Measurements from ENCODE around the gene PKP3.
A peak's percentile ranks its signal among the peaks of the same experiment; 100 is the strongest.
"Not testable (repeated sequence)": the region's sequence is repeated elsewhere in the genome, so short reads cannot be mapped to it uniquely, and the experiment has no call there.

PKP3 gene

DNA sequence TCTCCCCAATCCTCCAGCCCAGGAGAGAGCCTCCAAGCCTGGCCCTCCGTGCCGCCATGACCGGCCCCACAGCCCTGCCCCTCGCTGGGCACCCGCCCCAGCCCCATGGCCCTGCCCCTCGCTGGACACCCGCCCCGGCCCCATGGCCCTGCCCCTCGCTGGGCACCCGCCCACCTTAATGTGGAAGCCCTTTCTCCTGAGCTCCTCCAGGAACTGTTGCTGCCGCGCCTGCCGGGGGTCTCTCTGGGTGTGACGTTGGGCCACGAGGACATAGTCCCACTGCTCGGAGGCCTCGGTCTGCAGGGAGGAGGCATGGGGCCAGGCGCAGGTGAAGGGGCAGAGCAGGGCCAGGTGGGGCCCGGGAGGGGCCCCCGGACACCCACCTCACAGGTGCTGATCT lies 39.6 kb downstream of the PKP3 start:
- H3K36me3 ChIP-seq (ENCODE audit: low read depth): no peaks in the 10 kb centered on the region
- peak; percentile 56 for DNase-seq (ENCODE audit: low spot score)
- no peaks in the 10 kb centered on the region for H3K27me3 ChIP-seq (ENCODE audit: insufficient read depth, poor library complexity, severe bottlenecking)
- no peak for TF ChIP-seq CTCF (IDR thresholded peaks at IDR 0.05; ENCODE audit: poor library complexity, severe bottlenecking)
- no peaks in the 10 kb centered on the region for H3K4me1 ChIP-seq (ENCODE audit: insufficient read depth, poor library complexity, severe bottlenecking)
- H3K4me3 ChIP-seq (ENCODE audit: severe bottlenecking): no peak overlapping the region
- H3K27ac ChIP-seq (ENCODE audit: poor library complexity, severe bottlenecking): no peak overlapping the region
- no peak for ATAC-seq (ENCODE audit: low read depth)
- no peaks in the 10 kb centered on the region for H3K9me3 ChIP-seq (ENCODE audit: severe bottlenecking)

DNA sequence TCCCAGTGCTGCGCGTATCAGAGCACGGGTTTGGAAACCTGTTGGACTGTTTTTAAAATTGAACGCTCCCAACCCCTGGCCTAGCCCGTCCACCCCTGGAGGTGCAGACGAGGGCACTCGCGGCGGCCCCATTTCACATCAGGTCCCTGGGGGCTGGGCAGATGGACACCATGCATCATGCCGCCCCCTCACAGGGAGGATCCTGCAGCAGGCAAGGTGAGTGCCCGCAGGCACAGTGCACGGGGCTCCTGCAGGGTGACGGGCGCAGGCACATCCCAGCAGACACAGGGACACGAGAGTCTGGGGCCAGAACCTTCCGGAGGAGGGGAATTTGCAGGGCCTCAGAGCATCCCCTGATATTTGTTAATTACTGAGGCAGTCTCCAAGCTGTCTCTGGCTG lies 40.5 kb downstream of the PKP3 start:
- H3K9me3 ChIP-seq (ENCODE audit: severe bottlenecking): no peaks in the 10 kb centered on the region
- ATAC-seq (ENCODE audit: low read depth) (no peak), DNase-seq (ENCODE audit: low spot score) (peak; percentile 44)
- H3K27ac ChIP-seq (ENCODE audit: poor library complexity, severe bottlenecking): no peak overlapping the region
- no peaks in the 10 kb centered on the region for H3K4me1 ChIP-seq (ENCODE audit: insufficient read depth, poor library complexity, severe bottlenecking)
- H3K27me3 ChIP-seq (ENCODE audit: insufficient read depth, poor library complexity, severe bottlenecking): no peaks in the 10 kb centered on the region
- TF ChIP-seq CTCF (IDR thresholded peaks at IDR 0.05; ENCODE audit: poor library complexity, severe bottlenecking): no peak
- H3K4me3 ChIP-seq (ENCODE audit: severe bottlenecking): no peak overlapping the region
- H3K36me3 ChIP-seq (ENCODE audit: low read depth): no peaks in the 10 kb centered on the region

GRCh38 chr11:434999-435740 lies 41.2 kb downstream of the PKP3 start:
- H3K9me3 ChIP-seq (ENCODE audit: severe bottlenecking); H3K4me1 ChIP-seq (ENCODE audit: insufficient read depth, poor library complexity, severe bottlenecking); H3K36me3 ChIP-seq (ENCODE audit: low read depth); H3K4me3 ChIP-seq (ENCODE audit: severe bottlenecking); H3K27me3 ChIP-seq (ENCODE audit: insufficient read depth, poor library complexity, severe bottlenecking); H3K27ac ChIP-seq (ENCODE audit: poor library complexity, severe bottlenecking); DNase-seq (ENCODE audit: low spot score): not testable (repeated sequence)
- ATAC-seq (ENCODE audit: low read depth): peak; percentile 38

DNA sequence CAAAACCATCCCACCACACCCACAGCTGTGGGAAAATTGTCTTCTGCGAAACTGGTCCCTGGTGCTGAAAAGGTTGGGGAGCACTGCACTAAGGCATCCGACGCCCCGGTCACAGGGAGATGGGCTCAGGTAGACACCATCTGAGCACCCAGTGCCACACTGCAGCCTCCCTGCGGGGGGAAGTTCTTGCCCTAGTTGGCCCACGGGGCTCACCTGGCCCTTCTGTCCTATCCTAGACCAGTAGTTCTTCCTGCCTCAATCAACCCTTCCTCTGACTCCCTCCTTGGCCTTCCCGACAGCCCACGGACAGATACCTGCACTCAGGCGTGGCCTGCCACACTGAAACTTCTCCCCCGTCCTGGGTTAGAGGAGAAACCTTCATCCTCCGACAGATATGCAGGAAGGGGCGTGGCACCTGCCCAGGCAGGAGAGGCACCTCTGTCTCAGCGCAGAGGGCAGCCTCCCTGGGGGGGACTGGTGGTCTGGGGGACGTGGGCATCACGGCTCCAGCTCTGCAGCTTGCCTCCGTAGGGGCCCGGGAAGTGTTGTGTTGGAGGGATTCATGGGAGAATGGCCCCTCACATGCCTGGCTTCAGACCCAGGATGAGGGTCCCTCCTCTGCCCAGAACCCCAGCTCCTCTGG lies 43.3 kb downstream of the PKP3 start:
- H3K27me3 ChIP-seq (ENCODE audit: insufficient read depth, poor library complexity, severe bottlenecking): no peaks in the 10 kb centered on the region
- DNase-seq (ENCODE audit: low spot score): no peak
- no peak for ATAC-seq (ENCODE audit: low read depth)
- H3K4me1 ChIP-seq (ENCODE audit: insufficient read depth, poor library complexity, severe bottlenecking): no peaks in the 10 kb centered on the region
- no peaks in the 10 kb centered on the region for H3K9me3 ChIP-seq (ENCODE audit: severe bottlenecking)
- no peak for TF ChIP-seq CTCF (IDR thresholded peaks at IDR 0.05; ENCODE audit: poor library complexity, severe bottlenecking)
- H3K4me3 ChIP-seq (ENCODE audit: severe bottlenecking): no peak overlapping the region
- no peak overlapping the region for H3K27ac ChIP-seq (ENCODE audit: poor library complexity, severe bottlenecking)
- no peaks in the 10 kb centered on the region for H3K36me3 ChIP-seq (ENCODE audit: low read depth)

DNA sequence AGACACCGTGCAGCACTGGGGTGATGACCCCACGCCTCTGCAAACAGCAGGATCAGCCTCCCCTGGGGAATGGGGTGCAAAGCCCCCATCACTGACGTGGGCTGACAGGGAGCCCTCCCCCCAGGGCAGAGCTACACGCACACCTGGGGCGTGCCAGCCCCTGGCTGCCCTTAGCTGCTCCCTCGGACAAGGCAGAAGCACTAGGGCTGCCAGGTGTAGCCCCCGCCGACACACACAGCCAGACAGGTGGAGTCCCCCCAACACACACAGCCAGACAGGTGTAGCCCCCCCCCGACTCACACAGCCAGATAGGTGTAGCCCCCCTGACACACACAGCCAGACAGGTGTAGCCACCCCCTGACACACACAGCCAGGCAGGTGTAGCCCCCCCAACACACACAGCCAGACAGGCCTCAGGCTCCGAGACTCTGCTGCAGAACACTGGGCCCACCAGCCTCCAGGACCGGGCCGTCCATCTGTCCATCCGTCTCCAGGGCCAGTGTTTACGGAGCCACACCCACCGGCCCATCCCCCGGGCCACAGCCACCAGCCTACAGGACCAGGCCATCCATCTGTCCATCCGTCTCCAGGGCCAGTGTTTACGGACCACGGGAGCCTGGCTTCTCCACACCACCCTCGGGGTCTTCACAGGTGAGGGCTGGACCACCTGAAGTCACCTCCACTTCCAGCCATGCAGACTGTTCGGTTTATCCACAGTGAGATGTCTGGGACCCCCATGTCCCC lies 44.3 kb downstream of the PKP3 start:
- no peak overlapping the region for H3K4me3 ChIP-seq (ENCODE audit: severe bottlenecking)
- H3K27ac ChIP-seq (ENCODE audit: poor library complexity, severe bottlenecking): no peak overlapping the region
- H3K4me1 ChIP-seq (ENCODE audit: insufficient read depth, poor library complexity, severe bottlenecking): no peaks in the 10 kb centered on the region
- TF ChIP-seq CTCF (IDR thresholded peaks at IDR 0.05; ENCODE audit: poor library complexity, severe bottlenecking): no peak
- DNase-seq (ENCODE audit: low spot score) (no peak), ATAC-seq (ENCODE audit: low read depth) (no peak)
- no peaks in the 10 kb centered on the region for H3K27me3 ChIP-seq (ENCODE audit: insufficient read depth, poor library complexity, severe bottlenecking)
- H3K9me3 ChIP-seq (ENCODE audit: severe bottlenecking): no peaks in the 10 kb centered on the region
- H3K36me3 ChIP-seq (ENCODE audit: low read depth): no peaks in the 10 kb centered on the region

Measured in RWPE2 (cell line).